ENCODE measurements around the gene NTM. TPM values are rescaled to one million over a fixed set of nuclear protein-coding genes. Genes with fewer than 3 reads are reported as not detected.

NTM gene
- total and polyA plus RNA-seq, 10 donors: 0.13 to 1.6 (median 0.67) TPM

DNA sequence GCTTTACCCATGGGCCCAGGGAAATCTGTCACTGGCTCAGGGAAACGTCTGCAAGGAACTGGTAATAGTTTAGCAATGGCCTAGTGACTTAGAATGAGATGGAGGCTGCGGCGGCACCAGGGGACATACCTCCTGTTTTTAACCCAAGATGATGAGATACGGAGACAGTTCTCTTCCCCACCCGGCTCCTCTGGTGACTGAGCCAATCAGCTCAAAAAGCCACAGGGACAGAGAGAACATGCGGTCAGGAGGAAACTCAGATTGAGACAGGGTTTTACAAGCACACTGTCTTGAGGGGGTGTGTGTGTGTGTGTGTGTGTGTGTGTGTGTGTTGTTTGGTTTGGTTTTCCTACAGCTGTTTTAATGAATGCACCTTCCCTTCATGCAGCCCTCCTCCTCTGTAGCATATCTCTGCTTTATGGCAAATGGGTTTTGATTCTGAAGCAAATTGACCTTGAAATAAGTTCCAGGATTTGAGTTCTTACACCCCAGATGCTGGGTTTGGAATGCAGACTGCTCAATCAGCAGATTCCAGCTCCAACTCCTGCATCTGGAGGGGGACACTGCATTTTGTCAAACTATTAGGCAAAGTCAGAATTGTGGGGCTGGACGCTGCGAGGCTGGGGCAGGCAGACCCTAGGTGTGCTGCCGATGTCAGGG is 246.2 kb downstream of the NTM start:
- Histone ChIP-seq H3K27ac (no peak overlapping the region), H3K27me3 (replicated peaks in 1 of 7) (peaks cover 0 to 16% (median 0%) of the 10 kb centered on the region in 7 donors), H3K4me3 (no peak overlapping the region), H3K9me3 (no peaks in the 10 kb centered on the region), H3K4me1 (no peaks in the 10 kb centered on the region), H3K36me3 (no peaks in the 10 kb centered on the region)
- WGBS, 5 donors: 49 to 68% (median 57%) methylated on average over 9 of the region's 9 CpGs
- no peak for DNase-seq
- intact Hi-C loops (cut with DNase I; ENCODE audit: low total_unique reads): no loop called here
- TF ChIP-seq POLR2A (IDR thresholded peaks at IDR 0.05) (no peak), POLR2AphosphoS5 (IDR thresholded peaks at IDR 0.05) (no peak)
- TF ChIP-seq, protein P1, sequence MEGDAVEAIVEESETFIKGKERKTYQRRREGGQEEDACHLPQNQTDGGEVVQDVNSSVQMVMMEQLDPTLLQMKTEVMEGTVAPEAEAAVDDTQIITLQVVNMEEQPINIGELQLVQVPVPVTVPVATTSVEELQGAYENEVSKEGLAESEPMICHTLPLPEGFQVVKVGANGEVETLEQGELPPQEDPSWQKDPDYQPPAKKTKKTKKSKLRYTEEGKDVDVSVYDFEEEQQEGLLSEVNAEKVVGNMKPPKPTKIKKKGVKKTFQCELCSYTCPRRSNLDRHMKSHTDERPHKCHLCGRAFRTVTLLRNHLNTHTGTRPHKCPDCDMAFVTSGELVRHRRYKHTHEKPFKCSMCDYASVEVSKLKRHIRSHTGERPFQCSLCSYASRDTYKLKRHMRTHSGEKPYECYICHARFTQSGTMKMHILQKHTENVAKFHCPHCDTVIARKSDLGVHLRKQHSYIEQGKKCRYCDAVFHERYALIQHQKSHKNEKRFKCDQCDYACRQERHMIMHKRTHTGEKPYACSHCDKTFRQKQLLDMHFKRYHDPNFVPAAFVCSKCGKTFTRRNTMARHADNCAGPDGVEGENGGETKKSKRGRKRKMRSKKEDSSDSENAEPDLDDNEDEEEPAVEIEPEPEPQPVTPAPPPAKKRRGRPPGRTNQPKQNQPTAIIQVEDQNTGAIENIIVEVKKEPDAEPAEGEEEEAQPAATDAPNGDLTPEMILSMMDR (IDR thresholded peaks at IDR 0.05 in 8 of 11, conservative IDR thresholded peaks at IDR 0.05 in 3 of 11): no peak

DNA sequence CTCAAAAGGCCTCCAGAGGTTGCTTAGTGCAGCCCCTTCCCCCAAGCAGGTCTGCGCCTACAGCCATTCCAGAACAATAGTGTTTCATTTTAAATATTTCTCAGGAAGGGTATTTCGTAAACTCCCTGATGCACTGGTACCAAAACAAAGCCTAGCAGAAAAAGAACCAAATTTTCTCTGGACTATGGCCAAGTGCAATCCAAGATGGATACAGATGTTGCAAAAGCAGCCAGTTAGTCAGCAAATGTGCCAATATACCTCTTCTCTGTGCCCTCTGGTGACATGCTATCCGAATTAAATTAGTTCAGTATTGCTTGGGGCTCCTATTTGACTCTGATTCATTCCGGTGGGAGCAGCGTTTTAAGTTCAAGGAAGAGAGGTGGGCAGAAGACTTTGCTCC is 247.8 kb downstream of the NTM start:
- H3K27ac ChIP-seq: no peak overlapping the region
- H3K9me3 ChIP-seq: no peaks in the 10 kb centered on the region
- H3K4me3 ChIP-seq: no peak overlapping the region
- TF ChIP-seq POLR2A (IDR thresholded peaks at IDR 0.05): no peak
- TF ChIP-seq, protein P1 (IDR thresholded peaks at IDR 0.05 in 8 of 11, conservative IDR thresholded peaks at IDR 0.05 in 3 of 11): no peak
- TF ChIP-seq POLR2AphosphoS5 (IDR thresholded peaks at IDR 0.05): no peak
- no peak for DNase-seq
- intact Hi-C loops (cut with DNase I; ENCODE audit: low total_unique reads): no loop called here
- no peaks in the 10 kb centered on the region for H3K4me1 ChIP-seq
- 74 to 85% (median 82%) methylated on average over 5 of the region's 5 CpGs for WGBS, 5 donors
- H3K36me3 ChIP-seq: no peaks in the 10 kb centered on the region
- peaks cover 0 to 16% (median 0%) of the 10 kb centered on the region in 7 donors for H3K27me3 ChIP-seq (replicated peaks in 1 of 7)

DNA sequence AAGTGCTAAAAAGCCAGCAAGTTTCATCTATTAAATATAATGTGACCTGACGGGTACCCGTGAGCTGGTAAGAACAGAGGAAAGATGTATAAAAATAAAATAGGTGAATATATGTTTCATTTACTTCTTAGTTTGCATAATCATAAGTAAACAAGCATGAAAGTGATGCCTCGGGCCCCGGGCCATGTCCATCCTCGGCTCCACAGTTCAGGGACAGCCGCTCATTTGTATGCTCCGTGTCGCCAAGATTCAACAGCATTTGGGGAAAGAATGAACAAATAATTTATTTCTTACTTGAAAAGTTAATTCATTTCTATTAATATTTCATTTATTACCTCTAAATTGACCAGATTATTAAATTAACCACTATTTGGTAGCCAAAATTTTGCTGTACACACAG is 251.8 kb downstream of the NTM start:
- H3K36me3 ChIP-seq: no peaks in the 10 kb centered on the region
- H3K27ac ChIP-seq: no peak overlapping the region
- H3K4me3 ChIP-seq: no peak overlapping the region
- H3K4me1 ChIP-seq: no peaks in the 10 kb centered on the region
- intact Hi-C loops (cut with DNase I; ENCODE audit: low total_unique reads): no loop called here
- no peak for DNase-seq
- peaks cover 0 to 9% (median 0%) of the 10 kb centered on the region in 7 donors for H3K27me3 ChIP-seq (replicated peaks in 1 of 7)
- WGBS, 5 donors: 85 to 96% (median 91%) methylated on average over 8 of the region's 8 CpGs
- TF ChIP-seq POLR2A (IDR thresholded peaks at IDR 0.05) (no peak), POLR2AphosphoS5 (IDR thresholded peaks at IDR 0.05) (no peak)
- TF ChIP-seq, protein P1 (IDR thresholded peaks at IDR 0.05 in 8 of 11, conservative IDR thresholded peaks at IDR 0.05 in 3 of 11): no peak
- H3K9me3 ChIP-seq: no peaks in the 10 kb centered on the region

DNA sequence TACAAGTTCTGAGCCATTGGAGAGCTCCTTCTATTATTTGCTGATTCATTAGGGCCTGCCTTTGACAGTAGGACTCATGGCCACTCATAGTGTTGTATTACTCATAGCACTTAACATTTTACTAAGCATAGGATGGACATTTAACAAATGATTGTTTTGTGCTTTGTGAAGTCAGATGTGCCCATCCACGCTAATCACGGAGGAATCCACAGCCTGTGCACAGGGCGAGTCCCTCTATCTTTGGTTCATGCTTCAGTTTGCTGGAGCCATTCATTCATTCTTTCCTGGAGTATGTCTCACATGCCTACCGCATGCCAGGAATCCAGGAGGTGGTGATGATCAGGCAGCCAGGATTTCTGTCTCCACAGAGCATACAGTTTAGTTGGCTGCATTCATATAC is 254.1 kb downstream of the NTM start:
- no peak overlapping the region for H3K4me3 ChIP-seq
- no peaks in the 10 kb centered on the region for H3K4me1 ChIP-seq
- 80 to 96% (median 88%) methylated on average over 4 of the region's 4 CpGs for WGBS, 5 donors
- no peak for DNase-seq
- H3K9me3 ChIP-seq: no peaks in the 10 kb centered on the region
- TF ChIP-seq POLR2A (IDR thresholded peaks at IDR 0.05): no peak
- TF ChIP-seq, protein P1 (IDR thresholded peaks at IDR 0.05 in 8 of 11, conservative IDR thresholded peaks at IDR 0.05 in 3 of 11): no peak
- TF ChIP-seq POLR2AphosphoS5 (IDR thresholded peaks at IDR 0.05): no peak
- H3K27ac ChIP-seq: no peak overlapping the region
- H3K27me3 ChIP-seq (replicated peaks in 1 of 7): peaks cover 0 to 16% (median 0%) of the 10 kb centered on the region in 7 donors
- H3K36me3 ChIP-seq: no peaks in the 10 kb centered on the region
- intact Hi-C loops (cut with DNase I; ENCODE audit: low total_unique reads): no loop called here

All from spleen (tissue), 11 donors.